Measurements from ENCODE around the gene KDM6A.

DNA sequence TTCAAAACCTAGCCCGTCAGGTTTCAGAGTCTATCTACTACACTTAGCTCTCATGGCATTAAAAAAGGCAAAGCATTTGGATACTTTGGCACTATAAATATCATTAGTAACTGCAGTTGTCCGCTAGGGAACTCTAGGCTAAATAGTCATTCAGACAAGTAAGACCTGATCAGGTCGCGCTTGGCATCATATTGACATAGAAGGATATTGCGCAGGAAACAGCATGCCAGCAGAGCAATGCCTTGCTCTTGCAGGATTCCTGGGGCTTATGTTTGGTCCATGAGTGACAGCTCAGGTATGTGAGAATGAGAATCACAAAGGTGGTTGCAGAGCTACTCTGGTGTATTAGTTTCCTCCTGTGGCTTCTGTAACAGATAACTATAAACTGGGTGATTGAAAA lies 62.7 kb downstream of the KDM6A start:
- TF ChIP-seq, protein P1, sequence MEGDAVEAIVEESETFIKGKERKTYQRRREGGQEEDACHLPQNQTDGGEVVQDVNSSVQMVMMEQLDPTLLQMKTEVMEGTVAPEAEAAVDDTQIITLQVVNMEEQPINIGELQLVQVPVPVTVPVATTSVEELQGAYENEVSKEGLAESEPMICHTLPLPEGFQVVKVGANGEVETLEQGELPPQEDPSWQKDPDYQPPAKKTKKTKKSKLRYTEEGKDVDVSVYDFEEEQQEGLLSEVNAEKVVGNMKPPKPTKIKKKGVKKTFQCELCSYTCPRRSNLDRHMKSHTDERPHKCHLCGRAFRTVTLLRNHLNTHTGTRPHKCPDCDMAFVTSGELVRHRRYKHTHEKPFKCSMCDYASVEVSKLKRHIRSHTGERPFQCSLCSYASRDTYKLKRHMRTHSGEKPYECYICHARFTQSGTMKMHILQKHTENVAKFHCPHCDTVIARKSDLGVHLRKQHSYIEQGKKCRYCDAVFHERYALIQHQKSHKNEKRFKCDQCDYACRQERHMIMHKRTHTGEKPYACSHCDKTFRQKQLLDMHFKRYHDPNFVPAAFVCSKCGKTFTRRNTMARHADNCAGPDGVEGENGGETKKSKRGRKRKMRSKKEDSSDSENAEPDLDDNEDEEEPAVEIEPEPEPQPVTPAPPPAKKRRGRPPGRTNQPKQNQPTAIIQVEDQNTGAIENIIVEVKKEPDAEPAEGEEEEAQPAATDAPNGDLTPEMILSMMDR (IDR thresholded peaks at IDR 0.05; ENCODE audit: low read length) = no peak
- TF ChIP-seq EZH2 (IDR thresholded peaks at IDR 0.05; ENCODE audit: borderline replicate concordance, low read length) = no peak
